IPS-18c (cell line): ENCODE measurements around the gene PSAPL1.

ENCODE experiments used
- H3K4me3 ChIP-seq: 2 replicates; pipeline ENCODE4 v1.7.0; 2013; ENCODE audit warnings: low read depth, mild to moderate bottlenecking, low read length, moderate library complexity; ENCODE audit not compliant: insufficient read depth
- H3K9me3 ChIP-seq: one replicate; pipeline ENCODE4 v1.6.1; 2013; ENCODE audit warnings: mild to moderate bottlenecking, low read length, moderate library complexity; ENCODE audit not compliant: control insufficient read depth, insufficient read depth

Gene PSAPL1, protein sequence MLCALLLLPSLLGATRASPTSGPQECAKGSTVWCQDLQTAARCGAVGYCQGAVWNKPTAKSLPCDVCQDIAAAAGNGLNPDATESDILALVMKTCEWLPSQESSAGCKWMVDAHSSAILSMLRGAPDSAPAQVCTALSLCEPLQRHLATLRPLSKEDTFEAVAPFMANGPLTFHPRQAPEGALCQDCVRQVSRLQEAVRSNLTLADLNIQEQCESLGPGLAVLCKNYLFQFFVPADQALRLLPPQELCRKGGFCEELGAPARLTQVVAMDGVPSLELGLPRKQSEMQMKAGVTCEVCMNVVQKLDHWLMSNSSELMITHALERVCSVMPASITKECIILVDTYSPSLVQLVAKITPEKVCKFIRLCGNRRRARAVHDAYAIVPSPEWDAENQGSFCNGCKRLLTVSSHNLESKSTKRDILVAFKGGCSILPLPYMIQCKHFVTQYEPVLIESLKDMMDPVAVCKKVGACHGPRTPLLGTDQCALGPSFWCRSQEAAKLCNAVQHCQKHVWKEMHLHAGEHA

DNA sequence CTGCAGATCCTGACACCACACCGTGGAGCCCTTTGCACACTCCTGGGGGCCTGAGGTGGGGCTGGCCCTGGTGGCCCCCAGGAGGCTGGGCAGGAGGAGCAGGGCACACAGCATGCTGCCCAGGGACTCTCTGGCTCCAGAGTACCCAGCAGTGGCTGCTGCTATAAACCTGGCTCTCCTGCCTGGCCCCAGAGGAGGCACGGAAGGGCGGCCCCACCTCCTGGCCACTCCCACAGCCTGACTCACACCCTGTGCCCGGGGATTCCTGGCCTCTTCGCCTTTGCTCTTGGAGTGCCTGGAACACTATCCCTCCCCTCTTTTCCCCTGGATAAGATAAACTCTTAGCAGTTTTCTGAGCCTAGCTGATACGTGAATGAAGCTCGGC, at the start of gene PSAPL1:
PSAPL1 (minus strand) TSS at position 165 of the 385 bp plus-strand sequence; CDS start at position 114, 51 bp downstream.
- no peaks in the 10 kb centered on the region for H3K9me3 ChIP-seq
- H3K4me3 ChIP-seq, result no peak within 1 kb of the TSS

- no peak overlapping the region for H3K4me3 ChIP-seq
- no peaks in the 10 kb centered on the region for H3K9me3 ChIP-seq
These were observed 46.5 kb upstream of the PSAPL1 start for GRCh38 chr4:7481227-7481626.

- H3K9me3 ChIP-seq, result no peaks in the 10 kb centered on the region
- no peak overlapping the region for H3K4me3 ChIP-seq
These were observed 45.7 kb upstream of the PSAPL1 start for GRCh38 chr4:7480423-7480822.

GRCh38 chr4:7478665-7479064, 43.9 kb upstream of the PSAPL1 start:
- Histone ChIP-seq H3K4me3 (no peak overlapping the region), H3K9me3 (no peaks in the 10 kb centered on the region)

DNA sequence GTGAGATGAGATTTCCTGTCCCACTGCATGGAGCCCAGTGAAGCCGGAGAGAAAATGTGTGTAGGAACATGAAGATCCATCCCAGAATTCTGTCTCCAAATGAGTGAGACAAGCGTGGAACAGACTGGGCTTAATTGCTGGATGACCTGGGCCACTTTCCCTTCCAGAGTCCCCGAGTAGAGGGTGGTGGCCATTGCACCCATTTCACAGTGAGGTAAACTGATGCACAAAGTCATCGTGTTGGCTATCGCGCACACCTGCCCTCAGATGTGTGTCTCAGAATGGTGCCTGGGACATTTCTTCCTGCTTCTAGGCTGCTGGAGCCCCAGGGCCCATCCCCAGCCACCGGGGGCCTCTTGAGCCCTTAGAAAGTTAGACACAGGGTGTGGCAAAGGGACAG, 43.0 kb upstream of the PSAPL1 start:
- Histone ChIP-seq H3K9me3 (peaks cover 2% of the 10 kb centered on the region), H3K4me3 (no peak overlapping the region)

DNA sequence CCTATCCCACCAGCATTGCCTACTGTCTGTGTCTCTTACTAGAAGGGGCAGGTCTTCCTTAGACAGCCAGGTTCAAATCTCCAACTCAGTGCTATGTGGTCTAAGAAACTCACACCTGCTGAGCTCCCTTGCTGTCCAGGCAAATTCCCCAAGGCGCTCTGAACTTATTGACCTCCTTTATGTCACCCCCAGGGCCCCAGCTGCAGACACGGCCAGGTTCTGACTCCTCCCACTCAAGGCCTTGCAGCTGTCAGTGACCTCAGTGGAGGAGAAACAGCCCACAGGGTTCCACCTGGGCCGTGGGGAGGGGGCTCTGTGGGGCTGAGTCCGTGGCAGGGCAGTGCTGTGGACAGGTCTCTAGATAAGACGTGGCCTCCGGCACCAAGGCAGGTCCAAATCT, 42.1 kb upstream of the PSAPL1 start:
- Histone ChIP-seq H3K9me3 (peaks cover 3% of the 10 kb centered on the region), H3K4me3 (no peak overlapping the region)

GRCh38 chr4:7475207-7475606, 40.5 kb upstream of the PSAPL1 start:
- H3K9me3 ChIP-seq, result peaks cover 4% of the 10 kb centered on the region
- H3K4me3 ChIP-seq, result no peak overlapping the region; the same call in 1 of the 2 replicates

DNA sequence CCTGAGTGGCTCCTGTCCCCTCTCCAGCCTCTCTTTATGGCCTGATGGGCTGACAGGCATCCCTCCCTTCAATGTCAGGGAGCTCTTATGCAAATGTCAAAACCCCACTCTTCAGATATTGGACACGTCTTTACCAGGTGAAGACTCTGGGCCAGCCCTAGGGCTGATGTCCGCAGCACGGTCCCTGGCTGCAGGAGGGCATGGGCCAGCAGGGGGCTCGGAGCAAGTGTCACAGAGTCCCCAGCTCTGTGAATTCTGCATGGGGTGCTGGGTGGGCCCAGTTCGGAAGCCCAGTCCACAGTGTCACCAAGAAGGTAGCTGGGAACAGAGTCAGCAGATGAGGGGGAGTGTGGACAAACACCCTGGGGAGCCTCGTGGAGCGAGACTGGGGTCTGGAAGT, 39.6 kb upstream of the PSAPL1 start:
- no peak overlapping the region for H3K4me3 ChIP-seq
- H3K9me3 ChIP-seq, result peaks cover 4% of the 10 kb centered on the region

DNA sequence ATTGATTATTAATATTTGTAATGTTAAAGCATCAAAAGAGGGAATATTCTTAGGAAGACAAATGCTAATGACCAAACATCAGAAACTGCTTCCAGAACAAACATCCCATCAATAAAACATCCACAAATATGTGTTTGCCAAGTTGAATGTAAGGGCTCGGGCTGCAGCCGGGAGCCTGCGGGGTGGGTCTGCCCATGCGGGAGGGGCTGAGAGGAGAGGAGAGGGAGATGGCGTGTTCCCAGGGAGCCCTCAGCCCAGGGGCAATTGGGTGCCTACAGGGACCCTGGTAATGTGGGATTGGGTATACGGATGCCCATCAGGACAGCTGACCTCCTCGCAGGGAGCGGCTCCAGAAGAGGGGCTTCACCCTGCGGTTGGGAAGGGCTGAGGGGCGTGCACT, 38.4 kb upstream of the PSAPL1 start:
- no peak overlapping the region for H3K4me3 ChIP-seq

DNA sequence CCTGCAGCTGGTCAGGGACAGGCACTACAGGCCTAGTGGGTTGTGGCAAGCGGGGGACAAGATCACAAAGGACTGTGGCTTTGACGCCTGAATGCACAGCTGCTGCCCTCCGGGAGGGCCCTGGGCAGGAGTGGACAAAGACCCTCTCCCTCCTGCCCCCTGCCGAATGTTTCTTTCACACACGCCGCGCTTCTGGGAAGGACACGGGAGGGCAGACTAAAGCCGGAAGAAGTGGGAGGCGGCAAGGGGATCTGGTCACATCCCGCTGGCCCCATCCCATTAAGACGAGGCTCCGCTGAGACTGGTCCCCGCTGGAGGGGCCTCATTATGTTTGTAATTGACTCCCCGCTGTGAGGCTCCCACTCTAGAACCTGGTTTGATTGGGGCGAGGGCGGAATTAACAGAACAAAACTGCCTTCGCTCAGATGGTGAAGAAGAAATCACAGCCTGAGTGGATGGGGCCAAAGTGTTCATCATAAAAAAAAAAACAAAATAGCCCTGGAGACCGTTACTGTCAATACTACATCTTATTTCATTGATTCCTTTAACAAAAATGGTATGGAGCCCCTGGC, 37.8 kb upstream of the PSAPL1 start:
- Histone ChIP-seq H3K4me3 (no peak overlapping the region), H3K9me3 (peaks cover 4% of the 10 kb centered on the region)

More for the DNA sequence above, 38.4 kb upstream of the PSAPL1 start:
- peaks cover 4% of the 10 kb centered on the region for H3K9me3 ChIP-seq

GRCh38 chr4:7470522-7471128, 35.9 kb upstream of the PSAPL1 start:
- H3K9me3 ChIP-seq, result peaks cover 7% of the 10 kb centered on the region
- H3K4me3 ChIP-seq, result no peak overlapping the region

- Histone ChIP-seq H3K4me3 (no peak overlapping the region), H3K9me3 (peaks cover 7% of the 10 kb centered on the region)
These were observed 35.4 kb upstream of the PSAPL1 start for GRCh38 chr4:7470111-7470510.

DNA sequence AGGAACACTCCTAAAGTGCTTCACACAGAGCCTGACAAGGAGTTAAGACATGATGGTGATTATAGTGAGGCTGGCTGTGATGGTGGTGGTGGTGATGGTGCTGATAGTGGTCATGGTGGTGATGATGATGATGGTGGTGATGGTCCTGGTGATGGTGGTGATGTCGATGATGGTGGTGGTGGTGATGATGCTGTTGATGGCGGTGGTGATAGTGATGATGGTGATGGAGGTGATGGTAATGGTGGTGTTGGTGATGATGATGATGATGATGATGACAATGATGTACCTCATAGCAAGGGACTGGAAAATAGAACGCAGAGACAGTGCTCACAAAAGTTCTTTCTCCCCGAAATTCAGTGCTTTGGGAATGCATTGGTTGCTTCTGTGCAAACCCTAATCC, 34.3 kb upstream of the PSAPL1 start:
- H3K4me3 ChIP-seq, result no peak overlapping the region
- H3K9me3 ChIP-seq, result peaks cover 7% of the 10 kb centered on the region

- Histone ChIP-seq H3K9me3 (peaks cover 5% of the 10 kb centered on the region), H3K4me3 (no peak overlapping the region)
These were observed 32.7 kb upstream of the PSAPL1 start for GRCh38 chr4:7467471-7467870.

DNA sequence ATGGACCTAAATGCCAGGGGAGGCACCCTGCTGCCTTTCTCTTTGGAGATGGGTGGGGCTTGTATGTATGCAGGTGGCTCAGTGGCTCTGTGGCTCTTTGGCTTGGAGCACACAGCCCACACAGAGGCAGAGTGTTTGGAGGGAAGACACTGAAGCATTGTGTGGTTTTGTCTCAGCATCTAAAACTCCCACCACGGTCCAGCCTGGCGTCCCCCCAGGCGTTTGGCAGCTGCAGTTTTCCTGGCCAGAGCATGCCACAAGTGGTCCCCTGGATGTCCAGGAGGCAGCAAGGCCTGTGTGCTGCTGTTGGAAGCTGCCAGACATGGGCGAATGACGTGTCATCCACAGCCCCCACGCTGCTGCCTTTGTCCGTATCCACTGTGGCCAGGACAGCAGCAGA, 32.2 kb upstream of the PSAPL1 start:
- peaks cover 5% of the 10 kb centered on the region for H3K9me3 ChIP-seq
- H3K4me3 ChIP-seq, result no peak overlapping the region

DNA sequence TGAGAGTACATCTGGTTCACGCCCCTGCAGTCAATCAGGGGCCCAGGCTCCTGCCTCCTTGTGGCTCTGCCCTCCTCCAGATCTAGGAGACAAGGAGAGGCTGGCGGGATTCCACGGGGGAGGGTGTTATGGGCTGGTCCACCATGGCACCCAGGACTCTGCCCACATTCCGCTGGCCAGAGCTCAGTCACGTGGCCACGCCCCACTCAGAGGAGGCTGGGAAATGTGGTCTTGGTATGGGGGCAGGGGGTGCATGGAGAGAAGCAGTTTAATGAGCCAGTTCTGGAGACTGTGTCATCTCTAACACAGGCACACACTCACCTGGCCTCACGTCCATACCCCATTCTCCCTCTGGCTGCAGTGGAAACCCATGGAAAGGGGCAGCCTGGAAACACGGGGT, 31.5 kb upstream of the PSAPL1 start:
- Histone ChIP-seq H3K4me3 (no peak overlapping the region), H3K9me3 (peaks cover 3% of the 10 kb centered on the region)

DNA sequence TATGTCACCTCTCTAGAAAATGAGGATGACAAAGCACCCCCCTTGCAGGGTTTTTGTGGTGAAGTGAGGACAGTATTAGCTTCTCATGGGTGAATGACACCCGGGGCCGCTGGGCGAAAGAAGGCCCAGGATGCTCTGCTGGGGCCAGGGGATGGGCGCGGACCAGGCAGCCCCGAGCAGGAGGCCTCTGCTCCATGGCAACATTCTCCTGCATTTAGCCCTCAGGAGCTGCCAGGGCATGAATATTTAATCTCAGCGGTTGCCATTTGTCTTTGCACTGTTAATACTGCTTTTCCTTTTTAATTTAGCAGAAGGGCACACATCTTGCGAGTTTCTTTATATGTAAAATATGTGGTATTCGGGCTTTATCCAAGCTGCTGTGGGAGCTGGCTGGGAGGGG, 30.3 kb upstream of the PSAPL1 start:
- Histone ChIP-seq H3K4me3 (no peak overlapping the region), H3K9me3 (peaks cover 3% of the 10 kb centered on the region)

- H3K9me3 ChIP-seq, result peaks cover 3% of the 10 kb centered on the region
- no peak overlapping the region for H3K4me3 ChIP-seq
These were observed 29.5 kb upstream of the PSAPL1 start for GRCh38 chr4:7464259-7464655.
